Measurements from ENCODE around the gene SLC6A13.

- TF ChIP-seq MIER3 (CRISPR knock-in tag; IDR thresholded peaks at IDR 0.05; ENCODE audit: borderline replicate concordance) (no peak), SKIL (CRISPR knock-in tag; IDR thresholded peaks at IDR 0.05; ENCODE audit: borderline replicate concordance) (no peak), SMC3 (IDR thresholded peaks at IDR 0.05; ENCODE audit: low read length) (no peak), GATAD2A (CRISPR knock-in tag; IDR thresholded peaks at IDR 0.05) (no peak), MAX (IDR thresholded peaks at IDR 0.05) (no peak), ZNF292 (CRISPR knock-in tag; IDR thresholded peaks at IDR 0.05; ENCODE audit: borderline replicate concordance, low read depth) (no peak), NFE2 (CRISPR knock-in tag; IDR thresholded peaks at IDR 0.05) (no peak), EZH2 (conservative IDR thresholded peaks at IDR 0.05; ENCODE audit: low read depth, low read length) (no peak), CTCF (CRISPR knock-in tag; IDR thresholded peaks at IDR 0.05) (no peak), EP300 (IDR thresholded peaks at IDR 0.05; ENCODE audit: low read depth in 2 of 2, low read length in 2 of 2) (no peak), EP300 (CRISPR knock-in tag; IDR thresholded peaks at IDR 0.05; ENCODE audit: borderline replicate concordance) (no peak), RNF2 (conservative IDR thresholded peaks at IDR 0.05; ENCODE audit: low read depth) (no peak), ZBTB3 (CRISPR knock-in tag; IDR thresholded peaks at IDR 0.05; ENCODE audit: borderline replicate concordance, low read depth) (no peak), MAZ (IDR thresholded peaks at IDR 0.05; ENCODE audit: borderline replicate concordance, low read depth, low read length) (no peak), MAZ (CRISPR knock-in tag; IDR thresholded peaks at IDR 0.05; ENCODE audit: low read depth) (no peak), ZKSCAN1 (IDR thresholded peaks at IDR 0.05; ENCODE audit: low read length) (no peak)
Observed at GRCh38 chr12:209851-210250, 52.8 kb downstream of the SLC6A13 start.
